Measurements from ENCODE around the gene NWD2.

Gene NWD2

GRCh38 chr4:37425857-37426256 lies 181.3 kb downstream of the NWD2 start:
- no peak for ATAC-seq
- no peak for TF ChIP-seq CSRNP3 (CRISPR knock-in tag; IDR thresholded peaks at IDR 0.05)
- TF ChIP-seq ZC3H10 (CRISPR knock-in tag; IDR thresholded peaks at IDR 0.05), result no peak
- no peak for TF ChIP-seq PPARA (CRISPR knock-in tag; IDR thresholded peaks at IDR 0.05; ENCODE audit: borderline replicate concordance)
- TF ChIP-seq TSHZ2 (CRISPR knock-in tag; IDR thresholded peaks at IDR 0.05), result no peak

- ATAC-seq, result no peak
- TF ChIP-seq CSDC2 (CRISPR knock-in tag; IDR thresholded peaks at IDR 0.05), result no peak
- TF ChIP-seq ZFP3 (CRISPR knock-in tag; IDR thresholded peaks at IDR 0.05), result no peak
- TF ChIP-seq CREB5 (CRISPR knock-in tag; IDR thresholded peaks at IDR 0.05; ENCODE audit: low read depth), result no peak
- TF ChIP-seq ZFP30 (CRISPR knock-in tag; IDR thresholded peaks at IDR 0.05), result no peak
- TF ChIP-seq BACH2 (CRISPR knock-in tag; IDR thresholded peaks at IDR 0.05; ENCODE audit: borderline replicate concordance), result no peak
- no peak for TF ChIP-seq ZNF565 (CRISPR knock-in tag; conservative IDR thresholded peaks at IDR 0.05; ENCODE audit: low read depth)
- TF ChIP-seq ZNF8 (CRISPR knock-in tag; IDR thresholded peaks at IDR 0.05), result no peak
- no peak for TF ChIP-seq GLIS3 (CRISPR knock-in tag; IDR thresholded peaks at IDR 0.05)
- TF ChIP-seq ZC3H10 (CRISPR knock-in tag; IDR thresholded peaks at IDR 0.05), result no peak
- no peak for TF ChIP-seq TSHZ2 (CRISPR knock-in tag; IDR thresholded peaks at IDR 0.05)
These were observed 182.7 kb downstream of the NWD2 start for GRCh38 chr4:37427193-37427592.

GRCh38 chr4:37429906-37430305 lies 185.4 kb downstream of the NWD2 start:
- TF ChIP-seq POU6F1 (CRISPR knock-in tag; IDR thresholded peaks at IDR 0.05; ENCODE audit: borderline replicate concordance, low read depth) (no peak), CREB5 (CRISPR knock-in tag; IDR thresholded peaks at IDR 0.05; ENCODE audit: low read depth) (no peak), ZFP30 (CRISPR knock-in tag; IDR thresholded peaks at IDR 0.05) (no peak), CSDC2 (CRISPR knock-in tag; IDR thresholded peaks at IDR 0.05) (no peak), ZNF70 (CRISPR knock-in tag; IDR thresholded peaks at IDR 0.05) (no peak), BACH2 (CRISPR knock-in tag; IDR thresholded peaks at IDR 0.05; ENCODE audit: borderline replicate concordance) (no peak), GLIS3 (CRISPR knock-in tag; IDR thresholded peaks at IDR 0.05) (no peak)
- ATAC-seq, result no peak

- no peak for ATAC-seq
- TF ChIP-seq TSHZ2 (CRISPR knock-in tag; IDR thresholded peaks at IDR 0.05) (no peak), RARB (CRISPR knock-in tag; IDR thresholded peaks at IDR 0.05) (no peak), ZFP3 (CRISPR knock-in tag; IDR thresholded peaks at IDR 0.05) (no peak), ZNF8 (CRISPR knock-in tag; IDR thresholded peaks at IDR 0.05) (no peak), CSDC2 (CRISPR knock-in tag; IDR thresholded peaks at IDR 0.05) (no peak), PATZ1 (CRISPR knock-in tag; IDR thresholded peaks at IDR 0.05; ENCODE audit: borderline replicate concordance) (no peak)
These were observed 186.3 kb downstream of the NWD2 start for GRCh38 chr4:37430718-37431416.

Data from SK-N-SH treated with all-trans-retinoic acid at 6 μM for 48 hours (cell line).